Measurements from ENCODE around the gene TACSTD2. TPM values are rescaled to one million over a fixed set of nuclear protein-coding genes. Genes with fewer than 3 reads are reported as not detected.

The TACSTD2 gene
- polyA plus RNA-seq, 1 donor (not counting 4 experiments of a cell fraction or from before 2014, with no cell fraction given) = 382 TPM

DNA sequence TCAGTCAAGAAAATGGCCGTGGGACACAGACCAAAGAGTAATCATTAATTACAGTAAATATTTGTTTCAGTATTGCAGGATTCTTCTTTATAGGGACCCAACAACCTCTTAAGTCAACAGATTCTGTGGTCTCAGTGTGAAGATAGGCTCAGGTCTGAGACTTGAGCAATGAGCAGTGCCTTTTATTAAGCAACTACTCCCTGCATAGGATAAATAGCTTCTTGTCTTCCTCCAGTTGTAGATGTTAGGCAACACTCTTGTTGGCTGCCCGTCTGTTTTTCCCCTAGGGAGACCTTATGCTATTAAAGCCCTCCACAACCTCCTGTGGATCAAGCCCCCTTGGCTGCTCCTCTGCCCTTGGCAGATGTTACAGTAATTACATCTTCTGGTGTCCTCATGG is 28.7 kb downstream of the TACSTD2 start:
- no peak overlapping the region for H2AFZ ChIP-seq (ENCODE audit: control insufficient read depth, low read length)
- H3K4me3 ChIP-seq (ENCODE audit: control insufficient read depth in 2 of 3, extremely low read depth in 1 of 3, insufficient read depth in 2 of 3, low read depth in 1 of 3, low read length in 3 of 3) = no peak overlapping the region
- H3K9me3 ChIP-seq (ENCODE audit: control insufficient read depth, low read depth, low read length) = no peaks in the 10 kb centered on the region
- no peak for FAIRE-seq
- TF ChIP-seq EZH2 (IDR thresholded peaks at IDR 0.05; ENCODE audit: low read length) = no peak
- TF ChIP-seq, protein P1, sequence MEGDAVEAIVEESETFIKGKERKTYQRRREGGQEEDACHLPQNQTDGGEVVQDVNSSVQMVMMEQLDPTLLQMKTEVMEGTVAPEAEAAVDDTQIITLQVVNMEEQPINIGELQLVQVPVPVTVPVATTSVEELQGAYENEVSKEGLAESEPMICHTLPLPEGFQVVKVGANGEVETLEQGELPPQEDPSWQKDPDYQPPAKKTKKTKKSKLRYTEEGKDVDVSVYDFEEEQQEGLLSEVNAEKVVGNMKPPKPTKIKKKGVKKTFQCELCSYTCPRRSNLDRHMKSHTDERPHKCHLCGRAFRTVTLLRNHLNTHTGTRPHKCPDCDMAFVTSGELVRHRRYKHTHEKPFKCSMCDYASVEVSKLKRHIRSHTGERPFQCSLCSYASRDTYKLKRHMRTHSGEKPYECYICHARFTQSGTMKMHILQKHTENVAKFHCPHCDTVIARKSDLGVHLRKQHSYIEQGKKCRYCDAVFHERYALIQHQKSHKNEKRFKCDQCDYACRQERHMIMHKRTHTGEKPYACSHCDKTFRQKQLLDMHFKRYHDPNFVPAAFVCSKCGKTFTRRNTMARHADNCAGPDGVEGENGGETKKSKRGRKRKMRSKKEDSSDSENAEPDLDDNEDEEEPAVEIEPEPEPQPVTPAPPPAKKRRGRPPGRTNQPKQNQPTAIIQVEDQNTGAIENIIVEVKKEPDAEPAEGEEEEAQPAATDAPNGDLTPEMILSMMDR (optimal IDR thresholded peaks at IDR 0.05 in 1 of 3, IDR thresholded peaks at IDR 0.05 in 1 of 3, conservative IDR thresholded peaks at IDR 0.05 in 1 of 3; ENCODE audit: extremely low read depth in 1 of 3, insufficient read depth in 2 of 3, low read length in 3 of 3) = no peak
- no peaks in the 10 kb centered on the region for H3K27me3 ChIP-seq (ENCODE audit: control insufficient read depth, extremely low read depth, insufficient read depth, low read length)
- peaks cover 9% of the 10 kb centered on the region for H3K4me1 ChIP-seq (ENCODE audit: control insufficient read depth, extremely low read depth, insufficient read depth, low read length)
- H3K9ac ChIP-seq (ENCODE audit: control insufficient read depth, extremely low read depth, insufficient read depth, low read length) = no peak overlapping the region
- H3K4me2 ChIP-seq (ENCODE audit: control insufficient read depth, extremely low read depth, insufficient read depth, low read depth, low read length) = no peak overlapping the region
- no peak overlapping the region for H3K27ac ChIP-seq (ENCODE audit: control insufficient read depth, insufficient read depth, low read length)
- DNase-seq (ENCODE audit: low read depth, low spot score) = no peak
- no peaks in the 10 kb centered on the region for H3K36me3 ChIP-seq (ENCODE audit: control insufficient read depth in 2 of 2, extremely low read depth in 1 of 2, insufficient read depth in 2 of 2, low read length in 2 of 2)
- H3K9me1 ChIP-seq (ENCODE audit: control insufficient read depth, extremely low read depth, insufficient read depth, low read length) = no peaks in the 10 kb centered on the region
- H3K79me2 ChIP-seq (ENCODE audit: control insufficient read depth, insufficient read depth, low read length) = no peaks in the 10 kb centered on the region
- no peaks in the 10 kb centered on the region for H4K20me1 ChIP-seq (ENCODE audit: control insufficient read depth, extremely low read depth, insufficient read depth, low read length)
- dilution Hi-C loops (cut with MboI; ENCODE audit: extremely low pct_ligation_motif_present, low sequenced_read_pairs) = no loop called here

DNA sequence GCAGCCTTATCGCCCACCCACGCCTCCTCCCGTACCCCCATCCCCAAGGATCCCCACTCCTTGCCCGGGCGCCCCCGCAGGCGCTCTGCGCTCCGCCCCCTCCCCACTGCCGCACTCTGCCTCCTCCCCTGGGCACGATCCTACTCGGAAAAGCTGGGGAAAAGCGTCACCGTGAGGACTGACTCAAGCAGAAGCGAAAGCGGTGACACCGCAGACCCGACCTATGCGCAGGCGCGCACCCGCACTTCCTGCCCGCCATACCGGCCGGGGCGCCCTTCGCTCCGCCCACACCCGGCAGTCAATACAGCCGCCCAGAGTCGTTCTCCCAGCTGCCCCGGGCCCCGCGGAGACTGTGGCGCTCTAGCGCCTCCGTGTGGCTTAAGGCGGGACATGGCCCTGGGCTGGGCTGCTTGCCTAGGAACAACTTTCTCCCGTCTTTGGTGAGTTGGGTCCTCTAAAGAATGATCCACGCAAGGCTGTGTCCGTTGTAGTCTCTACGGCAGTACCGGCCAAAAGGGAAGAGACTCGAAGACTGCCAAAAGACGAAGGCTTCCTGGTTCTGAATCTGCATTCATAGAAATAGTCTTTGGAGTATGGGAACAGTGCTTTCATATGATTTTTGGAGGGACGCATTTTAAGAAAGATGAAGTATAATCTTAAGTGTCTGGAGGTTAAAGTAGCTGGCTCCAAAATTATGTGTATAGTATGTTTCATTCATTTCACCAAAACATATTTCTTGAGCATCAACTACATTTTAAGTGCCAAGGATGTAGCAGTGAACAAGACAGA is 30.3 kb downstream of the TACSTD2 start, which contains the start of gene OMA1:
TSS of gene OMA1 (minus strand) at position 207 of the 789 bp plus-strand sequence. CDS start 7,432 bp downstream, outside the sequence.
- dilution Hi-C loops (cut with MboI; ENCODE audit: extremely low pct_ligation_motif_present, low sequenced_read_pairs) = no loop called here
- H3K4me2 ChIP-seq (ENCODE audit: control insufficient read depth, extremely low read depth, insufficient read depth, low read depth, low read length) = peak within 1 kb of the TSS; percentile 92
- FAIRE-seq = peak; percentile 79

More for the DNA sequence above, 30.3 kb downstream of the TACSTD2 start, which contains the start of gene OMA1:
- Histone ChIP-seq H3K9me3 (ENCODE audit: control insufficient read depth, low read depth, low read length) (no peaks in the 10 kb centered on the region), H3K9me1 (ENCODE audit: control insufficient read depth, extremely low read depth, insufficient read depth, low read length) (no peaks in the 10 kb centered on the region), H3K4me3 (ENCODE audit: control insufficient read depth in 2 of 3, extremely low read depth in 1 of 3, insufficient read depth in 2 of 3, low read depth in 1 of 3, low read length in 3 of 3) (peak within 1 kb of the TSS; percentile 76 to 86 (median 84)), H3K9ac (ENCODE audit: control insufficient read depth, extremely low read depth, insufficient read depth, low read length) (peak within 1 kb of the TSS; percentile 88), H3K79me2 (ENCODE audit: control insufficient read depth, insufficient read depth, low read length) (no peaks in the 10 kb centered on the region), H3K27me3 (ENCODE audit: control insufficient read depth, extremely low read depth, insufficient read depth, low read length) (no peaks in the 10 kb centered on the region), H4K20me1 (ENCODE audit: control insufficient read depth, extremely low read depth, insufficient read depth, low read length) (no peaks in the 10 kb centered on the region), H2AFZ (ENCODE audit: control insufficient read depth, low read length) (peak within 1 kb of the TSS; percentile 99), H3K4me1 (ENCODE audit: control insufficient read depth, extremely low read depth, insufficient read depth, low read length) (peaks cover 9% of the 10 kb centered on the region), H3K36me3 (ENCODE audit: control insufficient read depth in 2 of 2, extremely low read depth in 1 of 2, insufficient read depth in 2 of 2, low read length in 2 of 2) (no peaks in the 10 kb centered on the region), H3K27ac (ENCODE audit: control insufficient read depth, insufficient read depth, low read length) (peak within 1 kb of the TSS; percentile 85)
- TF ChIP-seq, protein P1 (optimal IDR thresholded peaks at IDR 0.05 in 1 of 3, IDR thresholded peaks at IDR 0.05 in 1 of 3, conservative IDR thresholded peaks at IDR 0.05 in 1 of 3; ENCODE audit: extremely low read depth in 1 of 3, insufficient read depth in 2 of 3, low read length in 3 of 3) = peak; percentile 87 to 99 (median 88)
- no peak for TF ChIP-seq EZH2 (IDR thresholded peaks at IDR 0.05; ENCODE audit: low read length)
- peak; percentile 78 for DNase-seq (ENCODE audit: low read depth, low spot score)

Measured in keratinocyte (primary cell).